Keratinocyte (primary cell): ENCODE results near the gene UTP4. TPM values are rescaled to one million over a fixed set of nuclear protein-coding genes. Genes with fewer than 3 reads are reported as not detected.
"Not testable (repeated sequence)": the region's sequence is repeated elsewhere in the genome, so short reads cannot be mapped to it uniquely, and the experiment has no call there.

Source experiments
- DNase-seq: peaks from one replicate; pipeline ENCODE4 v3.0.0-alpha.2; 2011; ENCODE audit warnings: low read depth, missing footprints, low spot score
- FAIRE-seq: peaks from 2 replicates; lab custom pipeline; 2011; peaks lifted over from hg19 to GRCh38; lab: Jason Lieb, UNC
- H2AFZ ChIP-seq: 2 replicates; pipeline ENCODE4 v1.6.0; 2012; ENCODE audit warnings: low read length, control low read depth, inconsistent platforms; ENCODE audit not compliant: control insufficient read depth
- H3K27ac ChIP-seq: 2 replicates; pipeline ENCODE4 v1.5.1; 2011; ENCODE audit warnings: low read length; ENCODE audit not compliant: control insufficient read depth, insufficient read depth
- H3K27me3 ChIP-seq: 3 replicates; pipeline ENCODE4 v1.6.0; 2011; ENCODE audit warnings: low read length; ENCODE audit not compliant: control insufficient read depth, insufficient read depth; ENCODE audit errors: extremely low read depth
- H3K36me3 ChIP-seq, 2 experiments: 2 replicates in 1 of 2; 3 replicates in 1 of 2; pipeline ENCODE4 v1.5.1; 2011; ENCODE audit warnings: low read length in 2 of 2, mild to moderate bottlenecking in 1 of 2; ENCODE audit not compliant: control insufficient read depth in 2 of 2, insufficient read depth in 2 of 2; ENCODE audit errors: extremely low read depth in 1 of 2
- H3K4me1 ChIP-seq: 3 replicates; pipeline ENCODE4 v1.5.1; 2011; ENCODE audit warnings: low read length; ENCODE audit not compliant: control insufficient read depth, insufficient read depth; ENCODE audit errors: extremely low read depth
- H3K4me2 ChIP-seq: 3 replicates; pipeline ENCODE4 v1.6.0; 2011; ENCODE audit warnings: low read depth, low read length; ENCODE audit not compliant: control insufficient read depth, insufficient read depth; ENCODE audit errors: extremely low read depth
- H3K4me3 ChIP-seq, 3 experiments: fragments of 200-600 bp in 1 of 3; sonication (generic) in 1 of 3; 2 replicates in 2 of 3; 3 replicates in 1 of 3; pipeline ENCODE4 v1.5.1; 2011 to 2016; ENCODE audit warnings: low read length in 3 of 3, mild to moderate bottlenecking in 3 of 3, control low read depth in 2 of 3, inconsistent platforms in 1 of 3, low read depth in 1 of 3, mixed read lengths in 1 of 3, mixed run types in 1 of 3, moderate library complexity in 1 of 3; ENCODE audit not compliant: control insufficient read depth in 2 of 3, insufficient read depth in 2 of 3; ENCODE audit errors: extremely low read depth in 1 of 3
- H3K79me2 ChIP-seq: 2 replicates; pipeline ENCODE4 v1.6.0; 2012; ENCODE audit warnings: low read length; ENCODE audit not compliant: control insufficient read depth, insufficient read depth
- H3K9ac ChIP-seq: 3 replicates; pipeline ENCODE4 v1.6.0; 2011; ENCODE audit warnings: low read length; ENCODE audit not compliant: control insufficient read depth, insufficient read depth; ENCODE audit errors: extremely low read depth
- H3K9me1 ChIP-seq: 3 replicates; pipeline ENCODE4 v1.6.0; 2011; ENCODE audit warnings: low read length; ENCODE audit not compliant: control insufficient read depth, insufficient read depth; ENCODE audit errors: extremely low read depth
- H3K9me3 ChIP-seq: 2 replicates; pipeline ENCODE4 v1.5.1; 2012; ENCODE audit warnings: low read depth, low read length; ENCODE audit not compliant: control insufficient read depth
- H4K20me1 ChIP-seq: 3 replicates; pipeline ENCODE4 v1.6.0; 2011; ENCODE audit warnings: low read length; ENCODE audit not compliant: control insufficient read depth, insufficient read depth; ENCODE audit errors: extremely low read depth
- EZH2 ChIP-seq: IDR thresholded peaks from one replicate; pipeline ENCODE4 v1.6.1; 2012; ENCODE audit warnings: inconsistent platforms, mild to moderate bottlenecking, low read length, moderate library complexity
- dilution Hi-C: fragments of 300-500 bp; cut with MboI; formaldehyde crosslinking; loops from one replicate; pipeline ENCODE4 v1.7.0; 2020; ENCODE audit warnings: low sequenced_read_pairs; ENCODE audit not compliant: extremely low pct_ligation_motif_present
- polyA plus RNA-seq, 5 experiments: library from polyadenylated mRNA; depleted of rRNA in 3 of 5; stranded (reverse) in 3 of 5; stranded (forward) in 1 of 5; unstranded in 1 of 5; fragments of >200 nt; gene quantifications; 1 replicate in 1 of 5; 2 replicates in 3 of 5; 3 replicates in 1 of 5; pipeline versions ENCODE4 v1.2.1 to v1.2.3, GENCODE V29; 2011 to 2012; ENCODE audit warnings: missing spikeins in 2 of 5, low read depth in 1 of 5, low replicate concordance in 1 of 5
- TF ChIP-seq, protein P1 (sequence below), 3 experiments: IDR thresholded peaks in 1 of 3; conservative IDR thresholded peaks in 1 of 3; optimal IDR thresholded peaks in 1 of 3; 2 replicates in 2 of 3; 3 replicates in 1 of 3; pipeline versions ENCODE3 to v1.5.1; 2011; ENCODE audit warnings: low read length in 3 of 3, mild to moderate bottlenecking in 3 of 3, moderate library complexity in 2 of 3, control low read depth in 1 of 3, inconsistent platforms in 1 of 3; ENCODE audit not compliant: insufficient read depth in 2 of 3; ENCODE audit errors: extremely low read depth in 1 of 3

Gene UTP4
- polyA plus RNA-seq, 1 donor (not counting 4 experiments of a cell fraction or from before 2014, with no cell fraction given), result 106 TPM

DNA sequence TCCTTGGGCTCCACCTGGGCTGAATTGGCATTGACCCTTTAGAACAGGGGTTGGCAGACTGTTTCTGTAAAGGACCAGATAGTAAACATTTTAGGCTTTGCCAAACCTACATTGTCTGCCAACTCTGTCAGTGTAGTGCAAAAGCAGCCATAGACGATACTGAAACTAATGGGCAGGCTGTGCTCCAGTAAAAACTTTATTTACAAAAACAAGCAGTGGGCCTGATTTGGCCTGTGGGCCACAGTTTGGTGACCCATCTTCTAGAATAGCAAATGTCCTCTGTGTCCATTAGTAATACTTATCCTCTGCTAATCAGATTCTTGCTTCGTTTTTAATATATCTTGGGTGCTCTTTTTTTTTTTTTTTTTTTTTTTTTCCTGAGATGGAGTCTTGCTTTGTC lies 6.2 kb downstream of the UTP4 start:
- H3K79me2 ChIP-seq, result peaks cover 50% of the 10 kb centered on the region
- no peaks in the 10 kb centered on the region for H3K9me3 ChIP-seq
- no peak overlapping the region for H3K4me3 ChIP-seq
- TF ChIP-seq, protein P1, sequence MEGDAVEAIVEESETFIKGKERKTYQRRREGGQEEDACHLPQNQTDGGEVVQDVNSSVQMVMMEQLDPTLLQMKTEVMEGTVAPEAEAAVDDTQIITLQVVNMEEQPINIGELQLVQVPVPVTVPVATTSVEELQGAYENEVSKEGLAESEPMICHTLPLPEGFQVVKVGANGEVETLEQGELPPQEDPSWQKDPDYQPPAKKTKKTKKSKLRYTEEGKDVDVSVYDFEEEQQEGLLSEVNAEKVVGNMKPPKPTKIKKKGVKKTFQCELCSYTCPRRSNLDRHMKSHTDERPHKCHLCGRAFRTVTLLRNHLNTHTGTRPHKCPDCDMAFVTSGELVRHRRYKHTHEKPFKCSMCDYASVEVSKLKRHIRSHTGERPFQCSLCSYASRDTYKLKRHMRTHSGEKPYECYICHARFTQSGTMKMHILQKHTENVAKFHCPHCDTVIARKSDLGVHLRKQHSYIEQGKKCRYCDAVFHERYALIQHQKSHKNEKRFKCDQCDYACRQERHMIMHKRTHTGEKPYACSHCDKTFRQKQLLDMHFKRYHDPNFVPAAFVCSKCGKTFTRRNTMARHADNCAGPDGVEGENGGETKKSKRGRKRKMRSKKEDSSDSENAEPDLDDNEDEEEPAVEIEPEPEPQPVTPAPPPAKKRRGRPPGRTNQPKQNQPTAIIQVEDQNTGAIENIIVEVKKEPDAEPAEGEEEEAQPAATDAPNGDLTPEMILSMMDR (optimal IDR thresholded peaks at IDR 0.05 in 1 of 3, IDR thresholded peaks at IDR 0.05 in 1 of 3, conservative IDR thresholded peaks at IDR 0.05 in 1 of 3; ENCODE audit: extremely low read depth in 1 of 3, insufficient read depth in 2 of 3, low read length in 3 of 3), result no peak
- TF ChIP-seq EZH2, result no peak
- H3K9me1 ChIP-seq, result no peaks in the 10 kb centered on the region
- H3K27me3 ChIP-seq, result no peaks in the 10 kb centered on the region
- no peak overlapping the region for H3K4me2 ChIP-seq
- DNase-seq (no peak), FAIRE-seq (no peak)
- no peak overlapping the region for H3K9ac ChIP-seq
- H4K20me1 ChIP-seq, result no peaks in the 10 kb centered on the region
- dilution Hi-C loops, result no loop called here
- no peak overlapping the region for H2AFZ ChIP-seq
- peaks cover 8% of the 10 kb centered on the region for H3K4me1 ChIP-seq
- H3K27ac ChIP-seq, result no peak overlapping the region
- H3K36me3 ChIP-seq, result peaks cover 28 to 57% of the 10 kb centered on the region in 2 experiments

DNA sequence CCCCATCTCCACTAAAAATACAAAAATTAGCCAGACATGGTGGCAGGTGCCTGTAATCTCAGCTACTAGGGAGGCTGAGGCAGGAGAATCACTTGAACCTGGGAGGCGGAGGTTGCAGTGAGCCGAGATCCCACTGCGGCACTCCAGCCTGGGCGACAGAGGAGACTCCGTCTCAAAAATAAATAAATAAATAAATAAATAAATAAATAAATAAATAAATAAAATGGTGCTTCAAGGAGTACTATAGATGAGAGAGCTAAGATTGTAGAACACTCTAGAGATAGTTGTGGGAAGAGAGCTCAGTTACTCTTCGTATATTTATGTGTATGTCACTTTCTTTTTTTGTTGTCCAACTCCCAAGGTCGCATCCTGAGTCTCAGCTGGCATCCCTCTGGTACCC lies 7.0 kb downstream of the UTP4 start:
- dilution Hi-C loops, FAIRE-seq, H3K4me1 ChIP-seq, H4K20me1 ChIP-seq, H2AFZ ChIP-seq, H3K27ac ChIP-seq, H3K9me1 ChIP-seq, H3K4me2 ChIP-seq, DNase-seq, H3K4me3 ChIP-seq, H3K9ac ChIP-seq, H3K27me3 ChIP-seq, H3K9me3 ChIP-seq: not testable (repeated sequence)
- H3K36me3 ChIP-seq, result peaks cover 29 to 53% of the 10 kb centered on the region in 2 experiments
- peaks cover 41% of the 10 kb centered on the region for H3K79me2 ChIP-seq

DNA sequence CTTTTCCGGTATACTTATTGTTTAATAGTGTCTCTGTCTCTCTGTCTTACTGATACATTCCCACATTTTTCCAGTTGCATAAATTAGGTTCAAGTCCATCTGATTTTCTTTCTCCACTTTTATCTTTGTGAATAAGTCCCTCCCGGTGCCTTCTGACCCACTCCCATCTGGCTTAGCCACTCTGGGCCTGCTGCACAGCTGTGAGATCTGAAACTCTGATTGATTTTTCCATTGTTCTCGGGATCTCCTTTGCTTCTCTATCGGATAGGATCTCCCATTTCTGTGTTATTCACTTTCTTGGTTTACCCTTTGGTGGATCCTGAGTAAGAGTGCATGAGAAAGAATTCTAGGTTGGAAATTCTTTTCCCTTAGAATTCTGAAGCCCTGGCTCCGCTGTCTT lies 8.6 kb downstream of the UTP4 start:
- peaks cover 34 to 52% of the 10 kb centered on the region in 2 experiments for H3K36me3 ChIP-seq
- H3K4me2 ChIP-seq, result no peak overlapping the region
- peaks cover 29% of the 10 kb centered on the region for H3K79me2 ChIP-seq
- TF ChIP-seq EZH2, result no peak
- TF ChIP-seq, protein P1 (optimal IDR thresholded peaks at IDR 0.05 in 1 of 3, IDR thresholded peaks at IDR 0.05 in 1 of 3, conservative IDR thresholded peaks at IDR 0.05 in 1 of 3; ENCODE audit: extremely low read depth in 1 of 3, insufficient read depth in 2 of 3, low read length in 3 of 3), result no peak
- FAIRE-seq (no peak), DNase-seq (no peak)
- no peak overlapping the region for H3K9ac ChIP-seq
- H4K20me1 ChIP-seq, result no peaks in the 10 kb centered on the region
- no peak overlapping the region for H3K27ac ChIP-seq
- H3K27me3 ChIP-seq, result no peaks in the 10 kb centered on the region
- no peak overlapping the region for H2AFZ ChIP-seq
- no peaks in the 10 kb centered on the region for H3K9me3 ChIP-seq
- no peaks in the 10 kb centered on the region for H3K9me1 ChIP-seq
- dilution Hi-C loops, result no loop called here
- no peak overlapping the region for H3K4me3 ChIP-seq
- H3K4me1 ChIP-seq, result no peaks in the 10 kb centered on the region
